Measurements from ENCODE around the gene MAGEF1.

MAGEF1 gene

GRCh38 chr3:184719709-184720108 lies 7.8 kb upstream of the MAGEF1 start:
- DNase-seq, result no peak

GRCh38 chr3:184718431-184718830 lies 6.6 kb upstream of the MAGEF1 start:
- no peak for DNase-seq

GRCh38 chr3:184717399-184717983 lies 5.6 kb upstream of the MAGEF1 start:
- peak; percentile 57 for DNase-seq

- peak; percentile 75 for DNase-seq
Measured at GRCh38 chr3:184716622-184717398, 4.9 kb upstream of the MAGEF1 start.

GRCh38 chr3:184715943-184716621 lies 4.2 kb upstream of the MAGEF1 start:
- no peak for DNase-seq

GRCh38 chr3:184713521-184713920 lies 1.7 kb upstream of the MAGEF1 start:
- no peak for DNase-seq

GRCh38 chr3:184713040-184713355 lies 1.1 kb upstream of the MAGEF1 start:
- no peak for DNase-seq

- DNase-seq, result no peak
Measured at GRCh38 chr3:184712248-184713039, 580 bp upstream of the MAGEF1 start.

GRCh38 chr3:184710870-184711492 lies 883 bp downstream of the MAGEF1 start:
- no peak for DNase-seq

GRCh38 chr3:184703657-184704056 lies 8.2 kb downstream of the MAGEF1 start:
- no peak for DNase-seq

GRCh38 chr3:184700759-184701158 lies 11.1 kb downstream of the MAGEF1 start:
- no peak for DNase-seq

- DNase-seq, result no peak
Measured at GRCh38 chr3:184697845-184698244, 14.0 kb downstream of the MAGEF1 start.

GRCh38 chr3:184696697-184697096 lies 15.2 kb downstream of the MAGEF1 start:
- peak; percentile 84 for DNase-seq

GRCh38 chr3:184694716-184695115 lies 17.1 kb downstream of the MAGEF1 start:
- DNase-seq, result no peak

- no peak for DNase-seq
Measured at GRCh38 chr3:184694133-184694665, 17.7 kb downstream of the MAGEF1 start.

- DNase-seq, result peak; percentile 77
Measured at GRCh38 chr3:184693011-184693975, 18.6 kb downstream of the MAGEF1 start.

- peak; percentile 93 for DNase-seq
Measured at GRCh38 chr3:184691397-184692231, 20.2 kb downstream of the MAGEF1 start.

- DNase-seq, result peak; percentile 67
Measured at GRCh38 chr3:184690192-184690883, 21.5 kb downstream of the MAGEF1 start.

GRCh38 chr3:184688882-184689271 lies 23.0 kb downstream of the MAGEF1 start:
- DNase-seq, result no peak
